Fibroblast of lung (primary cell): ENCODE data around the gene GNG7. TPM values are rescaled to one million over a fixed set of nuclear protein-coding genes. Genes with fewer than 3 reads are reported as not detected.

Source experiments
- DNase-seq, 2 donors: peaks; one replicate each; pipeline versions ENCODE4 v3.0.0 to v3.0.0-alpha.2; 2010; ENCODE audit warnings: low read depth in 2 of 2
- H2AFZ ChIP-seq: 2 replicates; pipeline ENCODE4 v1.5.1; 2012; ENCODE audit warnings: low read length, control low read depth, inconsistent platforms
- H3K27ac ChIP-seq: 2 replicates; pipeline ENCODE4 v1.5.1; 2011; ENCODE audit warnings: low read length, control low read depth; ENCODE audit not compliant: insufficient read depth
- H3K27me3 ChIP-seq: 2 replicates; pipeline ENCODE4 v1.5.1; 2011; ENCODE audit warnings: mild to moderate bottlenecking, low read length; ENCODE audit not compliant: control insufficient read depth, insufficient read depth
- H3K36me3 ChIP-seq: 2 replicates; pipeline ENCODE4 v1.5.1; 2011; ENCODE audit warnings: low read length; ENCODE audit not compliant: control insufficient read depth, insufficient read depth
- H3K4me1 ChIP-seq: 2 replicates; pipeline ENCODE4 v1.5.1; 2011; ENCODE audit warnings: low read length; ENCODE audit not compliant: control insufficient read depth, insufficient read depth; ENCODE audit errors: extremely low read depth
- H3K4me2 ChIP-seq: 2 replicates; pipeline ENCODE4 v1.5.1; 2011; ENCODE audit warnings: low read length, control low read depth; ENCODE audit not compliant: insufficient read depth; ENCODE audit errors: extremely low read depth
- H3K4me3 ChIP-seq, 4 experiments: fragments of 200-600 bp in 1 of 4; sonication (generic) in 1 of 4; replicated peaks in 1 of 4; 2 replicates each; pipeline ENCODE4 v1.5.1; 2011 to 2016; ENCODE audit warnings: low read length in 4 of 4, low read depth in 3 of 4, mild to moderate bottlenecking in 3 of 4, control low read depth in 2 of 4, inconsistent platforms in 1 of 4, mixed read lengths in 1 of 4; ENCODE audit not compliant: insufficient read depth in 1 of 4; ENCODE audit errors: control extremely low read depth in 1 of 4
- H3K79me2 ChIP-seq: 2 replicates; pipeline ENCODE4 v1.5.1; 2012; ENCODE audit warnings: mild to moderate bottlenecking, low read length, inconsistent platforms; ENCODE audit not compliant: control insufficient read depth, insufficient read depth
- H3K9ac ChIP-seq: 2 replicates; pipeline ENCODE4 v1.5.1; 2011; ENCODE audit warnings: mild to moderate bottlenecking, low read length, control low read depth; ENCODE audit not compliant: insufficient read depth
- H3K9me3 ChIP-seq: 2 replicates; pipeline ENCODE4 v1.5.1; 2012; ENCODE audit warnings: low read depth, low read length; ENCODE audit not compliant: control insufficient read depth, insufficient read depth
- H4K20me1 ChIP-seq: 2 replicates; pipeline ENCODE4 v1.5.1; 2011; ENCODE audit warnings: low read length; ENCODE audit not compliant: control insufficient read depth, insufficient read depth; ENCODE audit errors: extremely low read depth
- CTCF ChIP-seq, 2 donors: IDR thresholded peaks in 1 of 2; conservative IDR thresholded peaks in 1 of 2; 1 replicate in 1 of 2; 2 replicates in 1 of 2; pipeline ENCODE4 v1.5.1; 2011 to 2012; ENCODE audit warnings: low read length in 2 of 2, control low read depth in 1 of 2, inconsistent platforms in 1 of 2, low read depth in 1 of 2, mild to moderate bottlenecking in 1 of 2
- EZH2 ChIP-seq: IDR thresholded peaks from 2 replicates; pipeline ENCODE4 v1.5.1; 2012; ENCODE audit warnings: low read length, control low read depth, mild to moderate bottlenecking; ENCODE audit errors: missing control alignments
- polyA plus RNA-seq, 2 donors: library from polyadenylated mRNA; depleted of rRNA in 1 of 2; stranded (reverse) in 1 of 2; unstranded in 1 of 2; fragments of >200 nt; gene quantifications; 2 replicates each; pipeline ENCODE4 v1.2.1, GENCODE V29; 2011 to 2012; ENCODE audit warnings: missing spikeins in 1 of 2
- total RNA-seq: library from RNA; depleted of rRNA; stranded (reverse); fragments of >200 nt; gene quantifications from 2 replicates; pipeline ENCODE4 v1.2.1, GENCODE V29; 2014

The GNG7 gene
- total and polyA plus RNA-seq, 2 donors (not counting 1 experiment from before 2014, with no cell fraction given): 0.27 to 0.83 TPM

- no peak for DNase-seq
- Histone ChIP-seq H3K36me3 (peaks cover 8% of the 10 kb centered on the region), H3K27ac (no peak overlapping the region), H3K9ac (no peak overlapping the region), H3K9me3 (peaks cover 1% of the 10 kb centered on the region), H4K20me1 (no peaks in the 10 kb centered on the region), H3K79me2 (peaks cover 18% of the 10 kb centered on the region), H3K27me3 (no peaks in the 10 kb centered on the region), H3K4me2 (no peak overlapping the region), H3K4me3 (no peak overlapping the region), H2AFZ (no peak overlapping the region), H3K4me1 (no peaks in the 10 kb centered on the region)
- TF ChIP-seq EZH2: no peak
- no peak for TF ChIP-seq CTCF (conservative IDR thresholded peaks at IDR 0.05 in 1 of 2, IDR thresholded peaks at IDR 0.05 in 1 of 2; ENCODE audit: low read depth in 1 of 2, low read length in 2 of 2)
These were observed 221.0 kb downstream of the GNG7 start for GRCh38 chr19:2481466-2481865.

GRCh38 chr19:2479556-2480194 lies 222.8 kb downstream of the GNG7 start:
- no peak for DNase-seq
- peaks cover 8% of the 10 kb centered on the region for H3K36me3 ChIP-seq
- peaks cover 23% of the 10 kb centered on the region for H3K79me2 ChIP-seq
- H2AFZ ChIP-seq: no peak overlapping the region
- H3K9me3 ChIP-seq: peaks cover 1% of the 10 kb centered on the region
- H4K20me1 ChIP-seq: no peaks in the 10 kb centered on the region
- peak overlapping the region in 1 of 4 experiments; percentile 92 for H3K4me3 ChIP-seq
- H3K4me2 ChIP-seq: no peak overlapping the region
- no peak overlapping the region for H3K27ac ChIP-seq
- TF ChIP-seq EZH2 (no peak), CTCF (conservative IDR thresholded peaks at IDR 0.05 in 1 of 2, IDR thresholded peaks at IDR 0.05 in 1 of 2; ENCODE audit: low read depth in 1 of 2, low read length in 2 of 2) (peak in 1 of 2 donors; percentile 30)
- no peak overlapping the region for H3K9ac ChIP-seq
- H3K4me1 ChIP-seq: no peaks in the 10 kb centered on the region
- H3K27me3 ChIP-seq: no peaks in the 10 kb centered on the region

GRCh38 chr19:2478756-2479555 lies 223.5 kb downstream of the GNG7 start:
- Histone ChIP-seq H3K4me2 (peak overlapping the region; percentile 29), H3K79me2 (peaks cover 23% of the 10 kb centered on the region), H4K20me1 (no peaks in the 10 kb centered on the region), H3K9me3 (peaks cover 1% of the 10 kb centered on the region), H3K27me3 (no peaks in the 10 kb centered on the region), H3K36me3 (peaks cover 8% of the 10 kb centered on the region), H3K27ac (peak overlapping the region; percentile 1), H3K4me3 (peak overlapping the region; percentile 90 to 100 (median 94)), H3K9ac (no peak overlapping the region), H3K4me1 (no peaks in the 10 kb centered on the region), H2AFZ (no peak overlapping the region)
- peak; percentile 74 to 87 for DNase-seq
- TF ChIP-seq EZH2 (no peak), CTCF (conservative IDR thresholded peaks at IDR 0.05 in 1 of 2, IDR thresholded peaks at IDR 0.05 in 1 of 2; ENCODE audit: low read depth in 1 of 2, low read length in 2 of 2) (no peak)
